Mesothelial cell of epicardium (in vitro differentiated cells): ENCODE data around the gene BTF3. TPM values are rescaled to one million over a fixed set of nuclear protein-coding genes. Genes with fewer than 3 reads are reported as not detected.

Source experiments
- DNase-seq, 2 experiments: peaks; one replicate each; pipeline ENCODE4 v3.0.0; 2021; ENCODE audit warnings: low spot score in 2 of 2; ENCODE audit not compliant: unreplicated experiment in 2 of 2
- H3K27ac Mint-ChIP-seq: 2 replicates; pipeline ENCODE4 v1.8.0; 2021; ENCODE audit warnings: mixed read lengths
- H3K27me3 Mint-ChIP-seq: 2 replicates; pipeline ENCODE4 v1.8.0; 2021; ENCODE audit warnings: low read depth, mixed read lengths
- H3K36me3 Mint-ChIP-seq: 2 replicates; pipeline ENCODE4 v1.8.0; 2021; ENCODE audit warnings: mixed read lengths
- H3K4me1 Mint-ChIP-seq: 2 replicates; pipeline ENCODE4 v1.8.0; 2021; ENCODE audit warnings: mixed read lengths
- H3K4me3 Mint-ChIP-seq: 2 replicates; pipeline ENCODE4 v1.8.0; 2021; ENCODE audit warnings: mild to moderate bottlenecking, moderate library complexity, mixed read lengths
- H3K9me3 Mint-ChIP-seq: 2 replicates; pipeline ENCODE4 v1.8.0; 2021; ENCODE audit warnings: mixed read lengths
- total RNA-seq: library from RNA; stranded (reverse); gene quantifications from 3 replicates; pipeline ENCODE4 v1.2.1, GENCODE V29; 2021
- TF ChIP-seq, protein P1 (sequence below): fragments of 200-600 bp; sonication (generic); IDR thresholded peaks from one replicate; pipeline ENCODE4 v1.5.0; 2021; ENCODE audit warnings: antibody characterized with exemption; ENCODE audit not compliant: unreplicated experiment

Gene BTF3
- total RNA-seq, 1 donor from 2014 or later: 641 TPM

DNA sequence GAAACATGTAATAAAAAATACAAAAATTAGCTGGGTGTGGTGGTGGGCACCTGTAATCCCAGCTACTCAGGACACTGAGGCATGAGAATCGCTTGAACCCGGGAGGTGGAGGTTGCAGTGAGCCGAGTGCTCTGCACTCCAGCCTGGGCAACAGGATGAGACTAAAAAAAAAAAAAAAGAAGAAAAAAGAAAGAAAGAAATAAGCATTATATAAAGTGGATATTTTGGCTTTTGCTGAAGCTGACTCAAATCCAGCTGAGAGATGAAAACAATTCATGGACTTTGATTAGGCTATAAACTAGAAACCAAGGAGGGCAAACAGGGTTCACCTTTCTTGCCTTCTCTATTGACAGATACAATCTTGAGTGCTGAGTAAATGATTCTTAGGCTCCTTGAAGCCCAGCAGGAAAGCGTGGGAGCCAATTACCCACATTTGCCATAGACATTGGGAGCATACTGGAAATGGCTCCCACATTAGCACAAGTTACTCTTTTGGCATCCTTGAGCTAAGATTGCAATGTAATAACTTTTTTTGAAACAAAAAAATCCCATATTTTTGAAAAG, 2.4 kb upstream of the BTF3 start:
- TF ChIP-seq, protein P1, sequence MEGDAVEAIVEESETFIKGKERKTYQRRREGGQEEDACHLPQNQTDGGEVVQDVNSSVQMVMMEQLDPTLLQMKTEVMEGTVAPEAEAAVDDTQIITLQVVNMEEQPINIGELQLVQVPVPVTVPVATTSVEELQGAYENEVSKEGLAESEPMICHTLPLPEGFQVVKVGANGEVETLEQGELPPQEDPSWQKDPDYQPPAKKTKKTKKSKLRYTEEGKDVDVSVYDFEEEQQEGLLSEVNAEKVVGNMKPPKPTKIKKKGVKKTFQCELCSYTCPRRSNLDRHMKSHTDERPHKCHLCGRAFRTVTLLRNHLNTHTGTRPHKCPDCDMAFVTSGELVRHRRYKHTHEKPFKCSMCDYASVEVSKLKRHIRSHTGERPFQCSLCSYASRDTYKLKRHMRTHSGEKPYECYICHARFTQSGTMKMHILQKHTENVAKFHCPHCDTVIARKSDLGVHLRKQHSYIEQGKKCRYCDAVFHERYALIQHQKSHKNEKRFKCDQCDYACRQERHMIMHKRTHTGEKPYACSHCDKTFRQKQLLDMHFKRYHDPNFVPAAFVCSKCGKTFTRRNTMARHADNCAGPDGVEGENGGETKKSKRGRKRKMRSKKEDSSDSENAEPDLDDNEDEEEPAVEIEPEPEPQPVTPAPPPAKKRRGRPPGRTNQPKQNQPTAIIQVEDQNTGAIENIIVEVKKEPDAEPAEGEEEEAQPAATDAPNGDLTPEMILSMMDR: no peak
- Mint-ChIP-seq H3K9me3 (no peaks in the 10 kb centered on the region), H3K4me3 (no peak overlapping the region), H3K4me1 (peaks cover 33% of the 10 kb centered on the region), H3K27me3 (peaks cover 6% of the 10 kb centered on the region), H3K36me3 (peaks cover 7% of the 10 kb centered on the region), H3K27ac (no peak overlapping the region)
- no peak for DNase-seq

- H3K4me1 Mint-ChIP-seq: peaks cover 33% of the 10 kb centered on the region
- peak overlapping the region; percentile 98 for H3K4me3 Mint-ChIP-seq
- peaks cover 6% of the 10 kb centered on the region for H3K27me3 Mint-ChIP-seq
- no peaks in the 10 kb centered on the region for H3K9me3 Mint-ChIP-seq
- peak overlapping the region; percentile 100 for H3K27ac Mint-ChIP-seq
- DNase-seq: no peak
- H3K36me3 Mint-ChIP-seq: peaks cover 13% of the 10 kb centered on the region
- TF ChIP-seq, protein P1: peak; percentile 50
Observed at GRCh38 chr5:73496984-73497457, 1.2 kb upstream of the BTF3 start.

DNA sequence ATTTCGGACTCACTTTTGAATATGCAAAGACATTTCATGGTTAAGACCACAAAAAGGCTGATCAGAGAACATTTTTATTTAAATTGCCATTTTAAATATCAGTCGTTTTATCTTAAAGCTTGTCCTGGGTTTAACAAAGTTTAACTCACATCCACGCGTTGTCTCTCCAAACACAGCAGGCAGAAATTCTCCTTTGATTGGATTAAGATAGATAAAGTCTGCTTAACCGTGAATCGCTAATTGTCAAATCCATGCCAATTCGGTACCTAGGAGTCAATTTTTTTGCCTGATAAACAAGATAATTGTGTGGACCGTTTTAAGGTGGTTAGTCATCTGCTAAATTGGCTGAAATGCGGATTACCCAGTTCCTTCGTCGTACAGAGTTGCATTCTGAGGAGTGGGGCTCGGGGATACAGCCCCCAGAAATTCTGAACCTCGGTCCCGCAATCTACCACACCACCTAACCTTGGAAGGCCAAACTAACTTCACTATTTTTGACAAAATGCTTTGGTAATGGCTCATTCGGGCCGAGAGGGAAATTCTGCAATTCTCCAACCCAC, 665 bp upstream of the BTF3 start:
- TF ChIP-seq, protein P1: no peak
- peaks cover 33% of the 10 kb centered on the region for H3K4me1 Mint-ChIP-seq
- peak overlapping the region; percentile 98 for H3K4me3 Mint-ChIP-seq
- H3K9me3 Mint-ChIP-seq: no peaks in the 10 kb centered on the region
- H3K27ac Mint-ChIP-seq: peak overlapping the region; percentile 100
- peaks cover 6% of the 10 kb centered on the region for H3K27me3 Mint-ChIP-seq
- DNase-seq: no peak
- peaks cover 18% of the 10 kb centered on the region for H3K36me3 Mint-ChIP-seq

DNA sequence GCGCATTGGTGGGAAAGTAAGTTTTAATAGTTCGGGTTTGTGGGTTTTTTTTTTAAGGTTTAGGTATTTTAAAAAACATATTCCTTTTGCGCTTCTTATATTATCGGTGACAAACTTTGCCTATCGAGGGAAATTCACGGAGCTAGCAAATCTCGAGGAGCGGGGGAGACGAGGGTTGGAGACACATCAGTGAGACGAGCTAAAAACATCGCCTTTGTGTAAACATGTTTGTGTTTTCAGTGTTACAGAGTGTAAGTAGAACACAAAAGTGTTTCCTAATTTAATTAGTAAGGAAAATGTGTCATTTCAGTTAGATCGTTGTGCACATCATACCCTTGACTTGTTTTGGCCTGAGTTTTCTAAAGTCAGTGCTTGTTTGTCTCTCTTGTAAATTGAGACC, 945 bp downstream of the BTF3 start:
- Mint-ChIP-seq H3K27me3 (peaks cover under 1% of the 10 kb centered on the region), H3K4me1 (peaks cover 33% of the 10 kb centered on the region), H3K4me3 (peak overlapping the region; percentile 98), H3K9me3 (no peaks in the 10 kb centered on the region), H3K36me3 (peaks cover 23% of the 10 kb centered on the region), H3K27ac (peak overlapping the region; percentile 100)
- TF ChIP-seq, protein P1: no peak
- no peak for DNase-seq

DNA sequence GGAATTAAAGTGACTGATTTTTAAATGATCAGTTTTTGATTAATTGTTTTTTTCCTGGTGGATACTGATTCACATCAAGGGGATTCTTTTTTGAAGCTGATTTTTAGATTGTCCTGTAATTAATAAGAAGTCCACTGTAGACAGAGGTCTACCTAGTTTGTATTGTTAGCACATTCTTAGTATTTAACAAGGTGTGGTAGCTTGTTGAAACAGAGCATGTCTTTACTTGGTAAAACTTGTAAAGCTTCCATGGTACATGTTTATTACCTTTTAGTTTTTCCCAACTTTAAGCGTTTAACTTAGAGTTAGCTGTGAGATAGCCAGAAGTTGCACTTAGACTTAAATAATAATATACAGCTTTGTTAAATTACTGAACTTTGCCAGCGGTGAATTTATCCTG, 1.5 kb downstream of the BTF3 start:
- Mint-ChIP-seq H3K9me3 (no peaks in the 10 kb centered on the region), H3K27ac (peak overlapping the region; percentile 100), H3K27me3 (no peaks in the 10 kb centered on the region), H3K4me3 (peak overlapping the region; percentile 98), H3K36me3 (peaks cover 25% of the 10 kb centered on the region), H3K4me1 (peaks cover 32% of the 10 kb centered on the region)
- no peak for DNase-seq
- TF ChIP-seq, protein P1: no peak
